Keratinocyte (primary cell): ENCODE results near the gene IGF2BP2. TPM values are rescaled to one million over a fixed set of nuclear protein-coding genes. Genes with fewer than 3 reads are reported as not detected.

Source experiments
- DNase-seq: peaks from one replicate; pipeline ENCODE4 v3.0.0-alpha.2; 2011; ENCODE audit warnings: low read depth, missing footprints, low spot score
- FAIRE-seq: peaks from 2 replicates; lab custom pipeline; 2011; peaks lifted over from hg19 to GRCh38; lab: Jason Lieb, UNC
- H2AFZ ChIP-seq: 2 replicates; pipeline ENCODE4 v1.6.0; 2012; ENCODE audit warnings: low read length, control low read depth, inconsistent platforms; ENCODE audit not compliant: control insufficient read depth
- H3K27ac ChIP-seq: 2 replicates; pipeline ENCODE4 v1.5.1; 2011; ENCODE audit warnings: low read length; ENCODE audit not compliant: control insufficient read depth, insufficient read depth
- H3K27me3 ChIP-seq: 3 replicates; pipeline ENCODE4 v1.6.0; 2011; ENCODE audit warnings: low read length; ENCODE audit not compliant: control insufficient read depth, insufficient read depth; ENCODE audit errors: extremely low read depth
- H3K36me3 ChIP-seq, 2 experiments: 2 replicates in 1 of 2; 3 replicates in 1 of 2; pipeline ENCODE4 v1.5.1; 2011; ENCODE audit warnings: low read length in 2 of 2, mild to moderate bottlenecking in 1 of 2; ENCODE audit not compliant: control insufficient read depth in 2 of 2, insufficient read depth in 2 of 2; ENCODE audit errors: extremely low read depth in 1 of 2
- H3K4me1 ChIP-seq: 3 replicates; pipeline ENCODE4 v1.5.1; 2011; ENCODE audit warnings: low read length; ENCODE audit not compliant: control insufficient read depth, insufficient read depth; ENCODE audit errors: extremely low read depth
- H3K4me2 ChIP-seq: 3 replicates; pipeline ENCODE4 v1.6.0; 2011; ENCODE audit warnings: low read depth, low read length; ENCODE audit not compliant: control insufficient read depth, insufficient read depth; ENCODE audit errors: extremely low read depth
- H3K4me3 ChIP-seq, 3 experiments: fragments of 200-600 bp in 1 of 3; sonication (generic) in 1 of 3; 2 replicates in 2 of 3; 3 replicates in 1 of 3; pipeline ENCODE4 v1.5.1; 2011 to 2016; ENCODE audit warnings: low read length in 3 of 3, mild to moderate bottlenecking in 3 of 3, control low read depth in 2 of 3, inconsistent platforms in 1 of 3, low read depth in 1 of 3, mixed read lengths in 1 of 3, mixed run types in 1 of 3, moderate library complexity in 1 of 3; ENCODE audit not compliant: control insufficient read depth in 2 of 3, insufficient read depth in 2 of 3; ENCODE audit errors: extremely low read depth in 1 of 3
- H3K79me2 ChIP-seq: 2 replicates; pipeline ENCODE4 v1.6.0; 2012; ENCODE audit warnings: low read length; ENCODE audit not compliant: control insufficient read depth, insufficient read depth
- H3K9ac ChIP-seq: 3 replicates; pipeline ENCODE4 v1.6.0; 2011; ENCODE audit warnings: low read length; ENCODE audit not compliant: control insufficient read depth, insufficient read depth; ENCODE audit errors: extremely low read depth
- H3K9me1 ChIP-seq: 3 replicates; pipeline ENCODE4 v1.6.0; 2011; ENCODE audit warnings: low read length; ENCODE audit not compliant: control insufficient read depth, insufficient read depth; ENCODE audit errors: extremely low read depth
- H3K9me3 ChIP-seq: 2 replicates; pipeline ENCODE4 v1.5.1; 2012; ENCODE audit warnings: low read depth, low read length; ENCODE audit not compliant: control insufficient read depth
- H4K20me1 ChIP-seq: 3 replicates; pipeline ENCODE4 v1.6.0; 2011; ENCODE audit warnings: low read length; ENCODE audit not compliant: control insufficient read depth, insufficient read depth; ENCODE audit errors: extremely low read depth
- EZH2 ChIP-seq: IDR thresholded peaks from one replicate; pipeline ENCODE4 v1.6.1; 2012; ENCODE audit warnings: inconsistent platforms, mild to moderate bottlenecking, low read length, moderate library complexity
- dilution Hi-C: fragments of 300-500 bp; cut with MboI; formaldehyde crosslinking; loops from one replicate; pipeline ENCODE4 v1.7.0; 2020; ENCODE audit warnings: low sequenced_read_pairs; ENCODE audit not compliant: extremely low pct_ligation_motif_present
- polyA plus RNA-seq, 5 experiments: library from polyadenylated mRNA; depleted of rRNA in 3 of 5; stranded (reverse) in 3 of 5; stranded (forward) in 1 of 5; unstranded in 1 of 5; fragments of >200 nt; gene quantifications; 1 replicate in 1 of 5; 2 replicates in 3 of 5; 3 replicates in 1 of 5; pipeline versions ENCODE4 v1.2.1 to v1.2.3, GENCODE V29; 2011 to 2012; ENCODE audit warnings: missing spikeins in 2 of 5, low read depth in 1 of 5, low replicate concordance in 1 of 5
- TF ChIP-seq, protein P1 (sequence below), 3 experiments: IDR thresholded peaks in 1 of 3; conservative IDR thresholded peaks in 1 of 3; optimal IDR thresholded peaks in 1 of 3; 2 replicates in 2 of 3; 3 replicates in 1 of 3; pipeline versions ENCODE3 to v1.5.1; 2011; ENCODE audit warnings: low read length in 3 of 3, mild to moderate bottlenecking in 3 of 3, moderate library complexity in 2 of 3, control low read depth in 1 of 3, inconsistent platforms in 1 of 3; ENCODE audit not compliant: insufficient read depth in 2 of 3; ENCODE audit errors: extremely low read depth in 1 of 3

Gene IGF2BP2
- polyA plus RNA-seq, 1 donor (not counting 4 experiments of a cell fraction or from before 2014, with no cell fraction given), result 21.2 TPM

DNA sequence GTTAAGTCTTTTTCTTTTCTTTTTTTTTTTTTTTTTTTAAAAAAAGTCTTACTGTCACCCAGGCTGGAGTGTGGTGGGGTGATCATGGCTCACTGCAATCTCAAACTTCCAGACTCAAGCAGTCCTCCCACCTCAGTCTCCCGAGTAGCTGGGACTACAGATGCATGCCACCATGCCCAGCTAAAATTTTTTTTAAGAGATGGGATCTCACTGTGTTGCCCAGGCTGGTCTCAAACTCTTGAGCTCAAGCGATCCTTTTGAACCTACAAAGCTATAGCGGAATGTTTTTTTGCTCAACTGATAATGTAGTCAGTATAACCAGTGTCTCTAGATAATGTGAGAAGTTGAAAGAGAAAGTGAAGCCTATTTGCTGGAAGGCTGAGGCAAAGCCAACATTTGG lies 3.9 kb upstream of the IGF2BP2 start:
- Histone ChIP-seq H3K9me1 (no peaks in the 10 kb centered on the region), H3K9ac (no peak overlapping the region), H3K9me3 (no peaks in the 10 kb centered on the region), H3K4me3 (no peak overlapping the region), H3K27me3 (no peaks in the 10 kb centered on the region), H4K20me1 (no peaks in the 10 kb centered on the region), H3K27ac (no peak overlapping the region), H3K36me3 (peaks cover 3 to 5% of the 10 kb centered on the region in 2 experiments), H2AFZ (no peak overlapping the region), H3K4me2 (no peak overlapping the region), H3K79me2 (peaks cover 32% of the 10 kb centered on the region), H3K4me1 (peaks cover 6% of the 10 kb centered on the region)
- DNase-seq (no peak), FAIRE-seq (no peak)
- dilution Hi-C loops, result no loop called here
- TF ChIP-seq EZH2, result no peak
- TF ChIP-seq, protein P1, sequence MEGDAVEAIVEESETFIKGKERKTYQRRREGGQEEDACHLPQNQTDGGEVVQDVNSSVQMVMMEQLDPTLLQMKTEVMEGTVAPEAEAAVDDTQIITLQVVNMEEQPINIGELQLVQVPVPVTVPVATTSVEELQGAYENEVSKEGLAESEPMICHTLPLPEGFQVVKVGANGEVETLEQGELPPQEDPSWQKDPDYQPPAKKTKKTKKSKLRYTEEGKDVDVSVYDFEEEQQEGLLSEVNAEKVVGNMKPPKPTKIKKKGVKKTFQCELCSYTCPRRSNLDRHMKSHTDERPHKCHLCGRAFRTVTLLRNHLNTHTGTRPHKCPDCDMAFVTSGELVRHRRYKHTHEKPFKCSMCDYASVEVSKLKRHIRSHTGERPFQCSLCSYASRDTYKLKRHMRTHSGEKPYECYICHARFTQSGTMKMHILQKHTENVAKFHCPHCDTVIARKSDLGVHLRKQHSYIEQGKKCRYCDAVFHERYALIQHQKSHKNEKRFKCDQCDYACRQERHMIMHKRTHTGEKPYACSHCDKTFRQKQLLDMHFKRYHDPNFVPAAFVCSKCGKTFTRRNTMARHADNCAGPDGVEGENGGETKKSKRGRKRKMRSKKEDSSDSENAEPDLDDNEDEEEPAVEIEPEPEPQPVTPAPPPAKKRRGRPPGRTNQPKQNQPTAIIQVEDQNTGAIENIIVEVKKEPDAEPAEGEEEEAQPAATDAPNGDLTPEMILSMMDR (optimal IDR thresholded peaks at IDR 0.05 in 1 of 3, IDR thresholded peaks at IDR 0.05 in 1 of 3, conservative IDR thresholded peaks at IDR 0.05 in 1 of 3; ENCODE audit: extremely low read depth in 1 of 3, insufficient read depth in 2 of 3, low read length in 3 of 3), result no peak

DNA sequence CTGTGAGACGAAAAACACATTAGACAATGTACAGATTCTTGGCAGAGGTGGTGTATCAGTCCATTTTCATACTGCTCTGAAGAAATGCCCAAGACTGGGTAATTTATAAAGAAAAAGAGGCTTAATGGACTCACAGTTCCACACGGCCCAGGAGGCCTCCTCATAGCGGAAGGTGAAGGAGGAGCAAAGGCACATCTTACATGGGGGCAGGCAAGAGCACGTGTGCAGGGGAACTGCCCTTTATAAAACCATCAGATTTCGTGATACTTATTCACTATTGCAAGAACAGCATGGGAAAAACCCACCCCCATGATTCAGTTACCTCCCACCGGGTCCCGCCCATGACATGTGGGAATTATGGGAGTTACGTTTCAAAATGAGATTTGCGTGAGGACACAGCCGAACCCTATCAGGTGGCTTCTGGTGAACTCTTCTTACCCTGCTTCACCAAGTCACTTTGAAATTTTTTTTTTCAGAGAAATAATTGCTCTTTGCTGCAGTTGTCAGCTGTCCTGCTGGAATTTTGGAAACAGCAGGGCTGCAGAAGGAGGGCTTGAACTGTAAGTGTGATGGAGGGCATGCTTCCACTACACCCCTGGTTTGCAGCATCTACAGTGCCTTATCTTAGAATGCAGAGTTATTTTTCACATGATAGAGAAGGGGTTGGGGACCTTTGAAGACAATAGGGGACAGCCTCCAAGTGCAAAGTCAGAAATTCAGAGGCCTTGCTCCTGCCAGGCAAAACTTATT lies 2.9 kb upstream of the IGF2BP2 start:
- FAIRE-seq, result no peak
- peaks cover 41% of the 10 kb centered on the region for H3K79me2 ChIP-seq
- peaks cover 5 to 7% of the 10 kb centered on the region in 2 experiments for H3K36me3 ChIP-seq
- dilution Hi-C loops, result no loop called here
- DNase-seq, result no peak
- TF ChIP-seq, protein P1 (optimal IDR thresholded peaks at IDR 0.05 in 1 of 3, IDR thresholded peaks at IDR 0.05 in 1 of 3, conservative IDR thresholded peaks at IDR 0.05 in 1 of 3; ENCODE audit: extremely low read depth in 1 of 3, insufficient read depth in 2 of 3, low read length in 3 of 3), result no peak
- TF ChIP-seq EZH2, result no peak
- H4K20me1 ChIP-seq, result no peaks in the 10 kb centered on the region
- peaks cover 6% of the 10 kb centered on the region for H3K4me1 ChIP-seq
- no peak overlapping the region for H3K27ac ChIP-seq
- no peak overlapping the region for H3K4me3 ChIP-seq
- H3K9me1 ChIP-seq, result no peaks in the 10 kb centered on the region
- H3K4me2 ChIP-seq, result no peak overlapping the region
- no peaks in the 10 kb centered on the region for H3K27me3 ChIP-seq
- H2AFZ ChIP-seq, result no peak overlapping the region
- H3K9ac ChIP-seq, result no peak overlapping the region
- no peaks in the 10 kb centered on the region for H3K9me3 ChIP-seq
